ENCODE measurements around the gene ATG4C.

The ATG4C gene

DNA sequence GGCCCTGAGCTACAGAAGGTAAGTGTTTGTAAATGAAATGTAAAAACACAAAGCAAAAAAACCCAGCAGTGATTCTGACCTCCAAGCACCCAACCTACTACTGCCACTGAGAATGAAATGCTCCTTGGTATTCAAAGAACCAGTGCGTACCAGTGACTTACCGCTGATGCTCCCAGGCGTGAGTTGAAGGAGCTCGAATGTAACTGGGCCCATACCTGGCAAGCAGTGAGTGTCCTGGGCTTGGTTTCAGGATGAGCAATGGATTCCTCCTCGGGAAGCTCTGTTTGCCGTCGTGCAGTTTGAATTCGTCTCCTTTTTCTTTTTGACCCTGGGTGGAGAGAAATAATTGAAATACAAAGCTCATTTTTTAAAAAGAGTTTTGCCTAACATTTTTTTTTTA, 121.9 kb downstream of the ATG4C start:
- DNase-seq = no peak

DNA sequence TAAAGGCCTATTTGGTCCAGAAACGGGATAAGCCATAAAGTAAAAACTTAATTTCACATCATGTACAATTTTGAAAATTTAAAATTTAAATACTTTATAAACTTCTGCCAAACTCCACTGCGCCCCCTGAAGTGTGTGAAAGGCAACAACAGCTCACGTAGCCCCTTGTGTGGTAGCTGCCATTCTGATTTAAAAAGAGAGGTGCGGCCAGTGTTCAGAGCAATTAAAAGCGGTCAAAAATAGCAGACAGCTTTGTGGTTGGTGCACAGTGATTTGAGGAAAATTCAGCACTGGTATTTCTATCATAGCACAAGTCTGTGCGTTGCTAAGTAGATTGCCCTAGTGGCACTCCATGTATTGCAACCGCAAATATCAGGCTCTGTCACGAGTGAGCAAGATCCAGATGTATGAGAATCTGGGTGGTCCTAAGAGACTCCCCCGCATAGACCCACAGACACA, 122.5 kb downstream of the ATG4C start:
- no peak for DNase-seq

DNA sequence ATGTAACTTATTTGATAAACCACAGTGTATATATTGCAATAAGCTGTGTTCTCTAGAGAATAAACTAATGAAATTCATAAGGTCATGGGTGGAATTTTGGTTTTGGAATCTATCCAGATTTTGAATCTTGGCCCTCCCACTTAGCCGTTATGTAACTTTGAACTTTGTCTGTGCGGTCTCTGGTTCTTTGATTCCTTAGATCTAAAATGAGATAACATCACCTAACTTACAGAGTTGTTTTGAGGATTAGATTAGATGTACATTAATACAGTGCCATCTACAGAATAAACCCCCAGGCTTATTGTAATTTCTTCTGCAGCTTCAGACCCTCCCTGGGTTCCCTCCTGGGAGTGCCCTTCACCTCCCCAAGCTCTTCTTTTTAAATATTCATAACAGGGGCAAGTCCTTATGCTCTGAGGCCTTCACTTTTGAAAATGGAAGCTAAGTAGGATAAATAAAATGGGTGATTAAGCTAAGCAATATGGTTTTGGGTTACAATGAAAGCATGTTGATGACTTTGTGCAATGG, 124.3 kb downstream of the ATG4C start:
- DNase-seq = no peak

DNA sequence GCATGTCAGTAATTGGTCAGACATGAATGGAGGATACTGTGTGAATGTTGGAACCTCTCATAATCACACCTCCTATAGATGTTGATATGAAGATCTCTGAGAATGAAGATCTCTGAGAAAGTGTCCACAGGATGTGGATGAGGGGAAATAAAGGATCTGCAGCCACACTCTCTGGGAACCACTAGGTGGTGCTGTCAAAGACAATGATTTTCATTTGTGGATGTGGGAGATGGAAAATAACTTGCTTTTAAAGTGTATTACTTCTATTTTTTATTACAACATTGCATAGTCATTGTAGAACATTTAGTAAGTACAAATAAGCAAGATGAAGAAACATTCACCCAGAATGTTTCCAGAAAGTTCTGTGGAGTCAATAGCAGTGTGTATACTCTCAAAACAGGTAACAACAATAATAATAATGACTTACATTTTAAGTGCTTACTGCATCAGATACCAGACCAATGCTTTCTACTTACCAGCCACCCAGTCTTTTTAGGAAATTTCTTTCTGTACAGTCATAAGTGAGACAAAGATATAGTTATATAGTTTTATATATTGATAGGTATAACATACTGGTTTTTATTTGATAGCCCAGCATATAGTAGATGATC, 128.2 kb downstream of the ATG4C start:
- DNase-seq = no peak

Measured in NCI-H1417 treated with DMSO at 0.1 percent for 48 hours (cell line).